ENCODE data around the gene GPI.
"Not testable (repeated sequence)": the region's sequence is repeated elsewhere in the genome, so short reads cannot be mapped to it uniquely, and the experiment has no call there.

The GPI gene

DNA sequence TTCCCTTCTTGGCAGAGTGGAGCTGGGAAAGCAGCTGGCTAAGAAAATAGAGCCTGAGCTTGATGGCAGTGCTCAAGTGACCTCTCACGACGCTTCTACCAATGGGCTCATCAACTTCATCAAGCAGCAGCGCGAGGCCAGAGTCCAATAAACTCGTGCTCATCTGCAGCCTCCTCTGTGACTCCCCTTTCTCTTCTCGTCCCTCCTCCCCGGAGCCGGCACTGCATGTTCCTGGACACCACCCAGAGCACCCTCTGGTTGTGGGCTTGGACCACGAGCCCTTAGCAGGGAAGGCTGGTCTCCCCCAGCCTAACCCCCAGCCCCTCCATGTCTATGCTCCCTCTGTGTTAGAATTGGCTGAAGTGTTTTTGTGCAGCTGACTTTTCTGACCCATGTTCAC, 34.9 kb downstream of the GPI start:
- H3K4me3 ChIP-seq (ENCODE audit: low read depth, low read length) = no peak overlapping the region
- TF ChIP-seq CTCF (IDR thresholded peaks at IDR 0.05; ENCODE audit: control insufficient read depth, extremely low read depth, insufficient read depth) = no peak
- DNase-seq (ENCODE audit: low read depth) = no peak

DNA sequence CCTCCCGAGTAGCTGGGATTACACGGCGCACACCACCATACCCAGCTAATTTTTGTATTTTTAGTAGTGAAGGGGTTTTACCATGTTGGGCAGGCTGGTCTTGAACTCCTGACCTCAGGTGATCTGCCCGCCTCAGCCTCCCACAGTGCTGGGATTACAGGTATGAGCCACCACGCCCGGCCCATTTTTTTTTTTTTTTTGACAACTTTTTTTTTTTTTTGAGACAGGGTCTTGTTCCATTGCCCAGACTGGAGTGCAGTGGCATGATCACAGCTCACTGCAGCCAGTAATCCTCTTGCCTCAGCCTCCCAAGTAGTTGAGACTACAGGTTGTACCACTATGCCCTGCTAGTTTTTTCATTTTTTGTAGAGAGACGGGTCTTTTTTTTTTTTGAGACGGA, 35.8 kb downstream of the GPI start:
- H3K4me3 ChIP-seq (ENCODE audit: low read depth, low read length); DNase-seq (ENCODE audit: low read depth): not testable (repeated sequence)

- no peak for DNase-seq (ENCODE audit: low read depth)
- no peak for TF ChIP-seq CTCF (IDR thresholded peaks at IDR 0.05; ENCODE audit: control insufficient read depth, extremely low read depth, insufficient read depth)
- no peak overlapping the region for H3K4me3 ChIP-seq (ENCODE audit: low read depth, low read length)
Observed at GRCh38 chr19:34402074-34402600, 37.1 kb downstream of the GPI start.

DNA sequence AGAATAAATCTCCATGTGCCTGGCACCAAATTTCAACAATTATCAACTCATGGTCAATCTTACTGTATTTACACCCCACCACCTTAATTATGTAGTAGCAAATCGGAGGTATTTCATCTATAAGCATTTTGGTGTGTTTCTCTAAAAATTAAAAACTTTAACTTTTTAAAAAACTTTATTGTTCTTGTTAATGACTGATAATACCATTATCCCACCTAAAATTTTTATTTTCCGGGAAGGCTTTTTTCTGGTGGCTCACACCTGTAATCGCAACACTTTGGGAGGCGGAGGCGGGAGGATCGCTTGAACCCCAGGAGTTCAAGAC, 38.8 kb downstream of the GPI start:
- TF ChIP-seq CTCF (IDR thresholded peaks at IDR 0.05; ENCODE audit: control insufficient read depth, extremely low read depth, insufficient read depth) = no peak
- H3K4me3 ChIP-seq (ENCODE audit: low read depth, low read length) = peak overlapping the region; percentile 93
- DNase-seq (ENCODE audit: low read depth) = no peak

- no peak for TF ChIP-seq CTCF (IDR thresholded peaks at IDR 0.05; ENCODE audit: control insufficient read depth, extremely low read depth, insufficient read depth)
- peak; percentile 70 for DNase-seq (ENCODE audit: low read depth)
Observed at GRCh38 chr19:34404109-34404909, 39.3 kb downstream of the GPI start, which contains the start of gene PDCD2L. PDCD2L (plus strand) TSS chr19:34404399; CDS start chr19:34404431, 32 bp downstream.

GRCh38 chr19:34405892-34406660, 41.1 kb downstream of the GPI start:
- H3K4me3 ChIP-seq (ENCODE audit: low read depth, low read length) = no peak overlapping the region
- DNase-seq (ENCODE audit: low read depth) = no peak
- no peak for TF ChIP-seq CTCF (IDR thresholded peaks at IDR 0.05; ENCODE audit: control insufficient read depth, extremely low read depth, insufficient read depth)

More at GRCh38 chr19:34404109-34404909, 39.3 kb downstream of the GPI start, which contains the start of gene PDCD2L:
- H3K4me3 ChIP-seq (ENCODE audit: low read depth, low read length) = peak within 1 kb of the TSS; percentile 93

GRCh38 chr19:34408411-34408810, 43.4 kb downstream of the GPI start:
- no peak for TF ChIP-seq CTCF (IDR thresholded peaks at IDR 0.05; ENCODE audit: control insufficient read depth, extremely low read depth, insufficient read depth)
- no peak overlapping the region for H3K4me3 ChIP-seq (ENCODE audit: low read depth, low read length)
- no peak for DNase-seq (ENCODE audit: low read depth)

Measured in LNCaP clone FGC (cell line).